ENCODE measurements around the gene S100A14.

GRCh38 chr1:153583976-153584375 lies 32.1 kb downstream of the S100A14 start:
- TF ChIP-seq CTCF (IDR thresholded peaks at IDR 0.05) (no peak), POLR2A (IDR thresholded peaks at IDR 0.05) (no peak), POLR2AphosphoS5 (IDR thresholded peaks at IDR 0.05) (no peak)

All from stomach (tissue), 4 donors.